ENCODE data around the gene GNAO1. TPM values are rescaled to one million over a fixed set of nuclear protein-coding genes. Genes with fewer than 3 reads are reported as not detected.

GNAO1 gene
- total and polyA plus RNA-seq, 2 of the 13 experiments (the other 11 are each of a cell fraction or from before 2014, with no cell fraction given): not detected

DNA sequence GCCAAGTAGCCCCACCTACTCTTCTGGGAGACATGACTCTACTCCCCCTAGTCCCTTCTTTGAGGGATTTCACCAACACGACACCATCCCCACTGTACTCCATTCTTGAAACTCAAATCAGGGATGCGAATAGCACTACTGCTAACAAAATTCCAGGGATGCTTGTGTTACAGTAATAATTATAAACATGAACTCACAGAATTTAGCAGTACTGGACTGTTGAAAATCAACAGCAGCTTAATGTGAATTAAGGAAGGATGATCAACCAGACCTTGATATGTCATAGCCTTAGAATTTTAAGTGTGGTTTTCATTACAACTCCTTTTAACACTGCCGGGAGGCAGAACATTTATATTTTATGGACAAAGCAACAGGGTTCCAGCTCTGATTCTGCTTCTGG is 196.1 kb downstream of the GNAO1 start (continued):
- TF ChIP-seq, protein P1, sequence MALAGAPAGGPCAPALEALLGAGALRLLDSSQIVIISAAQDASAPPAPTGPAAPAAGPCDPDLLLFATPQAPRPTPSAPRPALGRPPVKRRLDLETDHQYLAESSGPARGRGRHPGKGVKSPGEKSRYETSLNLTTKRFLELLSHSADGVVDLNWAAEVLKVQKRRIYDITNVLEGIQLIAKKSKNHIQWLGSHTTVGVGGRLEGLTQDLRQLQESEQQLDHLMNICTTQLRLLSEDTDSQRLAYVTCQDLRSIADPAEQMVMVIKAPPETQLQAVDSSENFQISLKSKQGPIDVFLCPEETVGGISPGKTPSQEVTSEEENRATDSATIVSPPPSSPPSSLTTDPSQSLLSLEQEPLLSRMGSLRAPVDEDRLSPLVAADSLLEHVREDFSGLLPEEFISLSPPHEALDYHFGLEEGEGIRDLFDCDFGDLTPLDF (CRISPR knock-in tag; IDR thresholded peaks at IDR 0.05): no peak
- TF ChIP-seq EZH2 (conservative IDR thresholded peaks at IDR 0.05; ENCODE audit: low read depth, low read length) (no peak), MTERF4 (CRISPR knock-in tag; IDR thresholded peaks at IDR 0.05) (no peak), MYC (CRISPR knock-in tag; IDR thresholded peaks at IDR 0.05; ENCODE audit: borderline replicate concordance) (no peak), SRSF1 (optimal IDR thresholded peaks at IDR 0.05; ENCODE audit: low read depth, low read length) (no peak), SMAD9 (CRISPR knock-in tag; IDR thresholded peaks at IDR 0.05) (no peak), NR2F1 (CRISPR knock-in tag; IDR thresholded peaks at IDR 0.05) (no peak), ZNF562 (CRISPR knock-in tag; IDR thresholded peaks at IDR 0.05; ENCODE audit: borderline replicate concordance) (no peak), CEBPZ (IDR thresholded peaks at IDR 0.05; ENCODE audit: low read length) (no peak), ARID2 (CRISPR knock-in tag; IDR thresholded peaks at IDR 0.05; ENCODE audit: borderline replicate concordance) (no peak), SALL2 (CRISPR knock-in tag; IDR thresholded peaks at IDR 0.05) (no peak)

Measured in HepG2 (cell line).